HepG2 (cell line): ENCODE results near the gene FBXO4. TPM values are rescaled to one million over a fixed set of nuclear protein-coding genes. Genes with fewer than 3 reads are reported as not detected.

Experiments used
- ATAC-seq: fragments of 200-7000 bp; cut with Tn5 transposase; 3 replicates; pipeline ENCODE4 v1.9.1; 2020; ENCODE audit warnings: mild to moderate bottlenecking, moderate library complexity
- BruUV-seq: library from RNA; stranded (reverse); fragments of 400-500 nt; replicated peaks from 2 replicates; lab custom pipeline; 2021; lab: Mats Ljungman, UMichigan
- CTCF ChIA-PET: fragments of 300-600 bp; formaldehyde crosslinking; extraction: SDS; loops from one replicate; lab custom pipeline; 2021; ENCODE audit warnings: low total read pairs, inconsistent platforms, low intra/inter-chr PET ratio; lab: Yijun Ruan, JAX
- POLR2A ChIA-PET: fragments of 350-600 bp; sonication (Branson Sonifier 250); formaldehyde crosslinking; loops from one replicate; lab custom pipeline; 2020; ENCODE audit warnings: antibody characterized with exemption, inconsistent platforms; lab: Yijun Ruan, JAX
- DNase-seq: peaks from one replicate; pipeline ENCODE4 v3.0.0-alpha.2; 2015; ENCODE audit warnings: low spot score
- FAIRE-seq: peaks from 3 replicates; lab custom pipeline; 2011; peaks lifted over from hg19 to GRCh38; lab: Jason Lieb, UNC
- H2AFZ ChIP-seq: one replicate; pipeline ENCODE4 v1.6.1; 2011; ENCODE audit warnings: low read length, inconsistent platforms
- H3K27ac ChIP-seq: fragments of 300-600 bp; 3 replicates; pipeline ENCODE4 v1.8.0; 2011; ENCODE audit warnings: mixed run types, mild to moderate bottlenecking, mixed read lengths, low read length, inconsistent platforms; ENCODE audit not compliant: insufficient read depth; ENCODE audit errors: extremely low read length
- H3K27me3 ChIP-seq, 2 experiments: fragments of 200-600 bp in 1 of 2; 2 replicates in 1 of 2; 3 replicates in 1 of 2; pipeline versions ENCODE4 v1.6.0 to v1.8.0; 2011; ENCODE audit warnings: low read length in 2 of 2, mild to moderate bottlenecking in 2 of 2, moderate library complexity in 2 of 2, inconsistent platforms in 1 of 2; ENCODE audit not compliant: insufficient read depth in 2 of 2, control insufficient read depth in 1 of 2
- H3K36me3 ChIP-seq, 2 experiments: fragments of 200-600 bp in 1 of 2; replicated peaks in 1 of 2; 2 replicates in 1 of 2; 3 replicates in 1 of 2; pipeline versions ENCODE4 v1.5.1 to v1.8.0; 2011; ENCODE audit warnings: low read length in 2 of 2, inconsistent platforms in 1 of 2; ENCODE audit not compliant: insufficient read depth in 2 of 2, control insufficient read depth in 1 of 2
- H3K4me1 ChIP-seq: 2 replicates; pipeline ENCODE4 v1.5.1; 2012; ENCODE audit warnings: low read length, inconsistent platforms; ENCODE audit not compliant: insufficient read depth
- H3K4me2 ChIP-seq: 2 replicates; pipeline ENCODE4 v1.6.0; 2011; ENCODE audit warnings: low read depth, low read length, inconsistent platforms
- H3K4me3 ChIP-seq, 3 experiments: fragments of 200-600 bp in 1 of 3; sonication (generic), shearing (Covaris generic) in 1 of 3; replicated peaks in 1 of 3; 2 replicates each; pipeline ENCODE4 v1.5.1; 2011 to 2016; ENCODE audit warnings: low read length in 3 of 3, inconsistent platforms in 2 of 3, low read depth in 2 of 3, mild to moderate bottlenecking in 2 of 3, control low read depth in 1 of 3, mixed read lengths in 1 of 3; ENCODE audit not compliant: insufficient read depth in 1 of 3
- H3K79me2 ChIP-seq: one replicate; pipeline ENCODE4 v1.6.1; 2011; ENCODE audit warnings: low read length, inconsistent platforms; ENCODE audit not compliant: insufficient read depth
- H3K9ac ChIP-seq: 2 replicates; pipeline ENCODE4 v1.6.0; 2011; ENCODE audit warnings: mild to moderate bottlenecking, low read depth, low read length, inconsistent platforms; ENCODE audit not compliant: insufficient read depth
- H3K9me3 ChIP-seq: 2 replicates; pipeline ENCODE4 v1.5.1; 2012; ENCODE audit warnings: mild to moderate bottlenecking, low read length
- H4K20me1 ChIP-seq: 2 replicates; pipeline ENCODE4 v1.6.0; 2011; ENCODE audit warnings: inconsistent platforms, mild to moderate bottlenecking, low read length, moderate library complexity; ENCODE audit not compliant: insufficient read depth
- FOXM1 ChIP-seq: sonication (generic); formaldehyde crosslinking; IDR thresholded peaks from 2 replicates; pipeline ENCODE4 v1.5.0; 2020; ENCODE audit warnings: missing genetic modification reagents
- RELA ChIP-seq: sonication (generic); formaldehyde crosslinking; IDR thresholded peaks from 2 replicates; pipeline ENCODE4 v1.4.0; 2020; ENCODE audit warnings: missing genetic modification reagents
- SOX5 ChIP-seq: IDR thresholded peaks from 2 replicates; pipeline ENCODE4 v1.6.1; 2016; ENCODE audit warnings: borderline replicate concordance
- TAF1 ChIP-seq: sonication (generic); formaldehyde crosslinking; IDR thresholded peaks from 2 replicates; pipeline ENCODE4 v1.4.0; 2020; ENCODE audit warnings: missing genetic modification reagents
- ZIK1 ChIP-seq: sonication (generic); formaldehyde crosslinking; IDR thresholded peaks from 2 replicates; pipeline ENCODE4 v1.5.0; 2020; ENCODE audit warnings: mild to moderate bottlenecking, low read depth, missing genetic modification reagents, borderline replicate concordance
- ZKSCAN1 ChIP-seq: fragments of 150-350 bp; IDR thresholded peaks from 2 replicates; pipeline ENCODE4 v1.6.1; 2014; ENCODE audit warnings: low read length
- WGBS: methylation state at CpG from one replicate; pipeline ENCODE4 v1.1.6; 2017; ENCODE audit warnings: low lambda C conversion rate; 5-methylcytosine and 5-hydroxymethylcytosine counted together
- in situ Hi-C: cut with HindIII; loops from 2 replicates; pipeline ENCODE4 v1.10.0; 2017; ENCODE audit warnings: low pct_unique_long_range_greater_than_20kb; ENCODE audit not compliant: extremely low pct_ligation_motif_present
- intact Hi-C: fragments of 100-400 bp; cut with micrococcal nuclease; formaldehyde crosslinking; loops from one replicate; pipeline ENCODE4 v1.10.0; 2022; ENCODE audit not compliant: unreplicated experiment
- polyA plus RNA-seq, 8 experiments: library from polyadenylated mRNA; depleted of rRNA in 3 of 8; stranded (reverse) in 7 of 8; unstranded in 1 of 8; fragments of >200 nt; fragmentation: Illumina TruSeq in 4 of 8; extraction: Trizol in 4 of 8; gene quantifications; 2 replicates each; pipeline versions ENCODE4 v1.2.1 to v1.2.3, GENCODE V29; 2011 to 2016; ENCODE audit warnings: low read depth in 4 of 8, missing spikeins in 1 of 8, mixed read lengths in 1 of 8; ENCODE audit not compliant: insufficient read depth in 1 of 8
- total RNA-seq, 5 experiments: library from RNA; depleted of rRNA; stranded (reverse); fragments of >200 nt; fragmentation: Illumina TruSeq; extraction: Trizol; gene quantifications; 2 replicates each; pipeline ENCODE4 v1.2.3, GENCODE V29; 2016; ENCODE audit warnings: low read depth in 1 of 5
- TF ChIP-seq, protein P1 (sequence below): sonication (generic); formaldehyde crosslinking; IDR thresholded peaks from 2 replicates; pipeline ENCODE4 v1.4.0; 2020; ENCODE audit warnings: missing genetic modification reagents
- TF ChIP-seq, protein P2 (sequence below): sonication (generic); formaldehyde crosslinking; IDR thresholded peaks from 2 replicates; pipeline ENCODE4 v1.5.0; 2020; ENCODE audit warnings: missing genetic modification reagents
- TF ChIP-seq, protein P3 (sequence below): fragments of 450-650 bp; IDR thresholded peaks from 2 replicates; pipeline ENCODE4 v1.6.1; 2017; ENCODE audit warnings: mild to moderate bottlenecking
- TF ChIP-seq, protein P4 (sequence below): sonication (generic); formaldehyde crosslinking; IDR thresholded peaks from 2 replicates; pipeline ENCODE4 v1.8.0; 2023; ENCODE audit warnings: mild to moderate bottlenecking, missing genetic modification reagents
- TF ChIP-seq, protein P5 (sequence below): sonication (generic); formaldehyde crosslinking; conservative IDR thresholded peaks from 2 replicates; pipeline ENCODE4 v1.8.1; 2023; ENCODE audit warnings: missing genetic modification reagents

The FBXO4 gene
- total and polyA plus RNA-seq, 2 of the 13 experiments (the other 11 are each of a cell fraction or from before 2014, with no cell fraction given): 5.2 to 16.4 TPM

DNA sequence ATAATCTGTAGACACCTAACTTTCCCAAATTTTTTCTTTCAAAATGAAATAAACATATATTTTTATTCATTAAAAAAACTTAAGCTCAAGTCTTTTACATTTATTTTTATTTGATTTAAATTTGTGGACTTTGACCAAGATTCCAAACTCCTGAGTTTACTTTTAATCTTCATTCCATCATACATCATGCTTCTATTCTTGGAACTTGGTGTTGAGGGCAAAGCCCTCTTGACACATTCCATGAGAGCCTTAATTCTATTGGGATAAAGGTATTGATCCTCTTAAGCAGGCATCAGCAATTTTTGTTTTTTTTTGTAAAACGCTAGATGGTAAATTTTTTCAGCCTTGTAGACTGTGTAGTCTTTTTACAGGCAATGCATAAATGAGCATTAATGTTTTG is 53.6 kb downstream of the FBXO4 start:
- Histone ChIP-seq H3K36me3 (no peaks in the 10 kb centered on the region), H4K20me1 (no peaks in the 10 kb centered on the region), H3K79me2 (no peaks in the 10 kb centered on the region), H2AFZ (no peak overlapping the region), H3K9ac (no peak overlapping the region), H3K4me1 (no peaks in the 10 kb centered on the region), H3K27ac (no peak overlapping the region), H3K4me2 (no peak overlapping the region), H3K4me3 (no peak overlapping the region), H3K27me3 (no peaks in the 10 kb centered on the region; a peak in 1 of 5 replicates), H3K9me3 (no peaks in the 10 kb centered on the region)
- no peak for FAIRE-seq
- in situ Hi-C loops (no loop called here), intact Hi-C loops (no loop called here)
- no peak for DNase-seq
- ChIA-PET CTCF (no interaction called here), POLR2A (no interaction called here)
- no peak for TF ChIP-seq SOX5 (CRISPR knock-in tag)
- TF ChIP-seq, protein P1, sequence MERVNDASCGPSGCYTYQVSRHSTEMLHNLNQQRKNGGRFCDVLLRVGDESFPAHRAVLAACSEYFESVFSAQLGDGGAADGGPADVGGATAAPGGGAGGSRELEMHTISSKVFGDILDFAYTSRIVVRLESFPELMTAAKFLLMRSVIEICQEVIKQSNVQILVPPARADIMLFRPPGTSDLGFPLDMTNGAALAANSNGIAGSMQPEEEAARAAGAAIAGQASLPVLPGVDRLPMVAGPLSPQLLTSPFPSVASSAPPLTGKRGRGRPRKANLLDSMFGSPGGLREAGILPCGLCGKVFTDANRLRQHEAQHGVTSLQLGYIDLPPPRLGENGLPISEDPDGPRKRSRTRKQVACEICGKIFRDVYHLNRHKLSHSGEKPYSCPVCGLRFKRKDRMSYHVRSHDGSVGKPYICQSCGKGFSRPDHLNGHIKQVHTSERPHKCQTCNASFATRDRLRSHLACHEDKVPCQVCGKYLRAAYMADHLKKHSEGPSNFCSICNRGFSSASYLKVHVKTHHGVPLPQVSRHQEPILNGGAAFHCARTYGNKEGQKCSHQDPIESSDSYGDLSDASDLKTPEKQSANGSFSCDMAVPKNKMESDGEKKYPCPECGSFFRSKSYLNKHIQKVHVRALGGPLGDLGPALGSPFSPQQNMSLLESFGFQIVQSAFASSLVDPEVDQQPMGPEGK (CRISPR knock-in tag): no peak
- WGBS: 75% methylated on average over 1 of the region's 1 CpG
- ATAC-seq: no peak
- BruUV-seq: no TSS peak

DNA sequence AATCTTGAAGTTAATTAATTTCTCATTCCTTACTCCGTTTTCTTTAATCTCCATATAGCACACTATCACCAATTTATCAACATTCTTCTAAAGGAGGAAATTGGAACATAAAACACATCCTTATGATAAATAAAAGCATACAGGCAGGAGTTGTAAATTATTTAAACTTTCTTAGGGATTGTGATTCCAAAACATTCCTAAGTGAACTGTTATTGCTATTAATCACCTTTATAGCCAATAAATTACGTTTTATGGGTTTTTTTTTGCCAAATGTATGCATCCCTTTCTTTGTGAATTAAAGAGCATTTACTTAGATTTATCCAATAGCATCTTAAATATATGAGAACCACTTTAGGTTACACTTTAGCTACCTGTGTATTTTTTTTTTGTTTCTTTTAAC is 55.3 kb downstream of the FBXO4 start:
- Histone ChIP-seq H3K36me3 (no peaks in the 10 kb centered on the region), H3K79me2 (no peaks in the 10 kb centered on the region), H3K27me3 (no peaks in the 10 kb centered on the region; a peak in 1 of 5 replicates), H3K27ac (no peak overlapping the region), H3K4me2 (no peak overlapping the region), H3K9me3 (no peaks in the 10 kb centered on the region), H3K4me3 (no peak overlapping the region), H2AFZ (no peak overlapping the region), H3K4me1 (no peaks in the 10 kb centered on the region), H3K9ac (no peak overlapping the region), H4K20me1 (no peaks in the 10 kb centered on the region)
- FAIRE-seq (no peak), ATAC-seq (no peak), DNase-seq (no peak)
- ChIA-PET CTCF (no interaction called here), POLR2A (no interaction called here)
- no TSS peak for BruUV-seq
- intact Hi-C loops (no loop called here), in situ Hi-C loops (no loop called here)
- 3% methylated on average over 2 of the region's 2 CpGs for WGBS
- TF ChIP-seq, protein P2, sequence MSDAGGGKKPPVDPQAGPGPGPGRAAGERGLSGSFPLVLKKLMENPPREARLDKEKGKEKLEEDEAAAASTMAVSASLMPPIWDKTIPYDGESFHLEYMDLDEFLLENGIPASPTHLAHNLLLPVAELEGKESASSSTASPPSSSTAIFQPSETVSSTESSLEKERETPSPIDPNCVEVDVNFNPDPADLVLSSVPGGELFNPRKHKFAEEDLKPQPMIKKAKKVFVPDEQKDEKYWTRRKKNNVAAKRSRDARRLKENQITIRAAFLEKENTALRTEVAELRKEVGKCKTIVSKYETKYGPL (CRISPR knock-in tag): no peak
- TF ChIP-seq, protein P3, sequence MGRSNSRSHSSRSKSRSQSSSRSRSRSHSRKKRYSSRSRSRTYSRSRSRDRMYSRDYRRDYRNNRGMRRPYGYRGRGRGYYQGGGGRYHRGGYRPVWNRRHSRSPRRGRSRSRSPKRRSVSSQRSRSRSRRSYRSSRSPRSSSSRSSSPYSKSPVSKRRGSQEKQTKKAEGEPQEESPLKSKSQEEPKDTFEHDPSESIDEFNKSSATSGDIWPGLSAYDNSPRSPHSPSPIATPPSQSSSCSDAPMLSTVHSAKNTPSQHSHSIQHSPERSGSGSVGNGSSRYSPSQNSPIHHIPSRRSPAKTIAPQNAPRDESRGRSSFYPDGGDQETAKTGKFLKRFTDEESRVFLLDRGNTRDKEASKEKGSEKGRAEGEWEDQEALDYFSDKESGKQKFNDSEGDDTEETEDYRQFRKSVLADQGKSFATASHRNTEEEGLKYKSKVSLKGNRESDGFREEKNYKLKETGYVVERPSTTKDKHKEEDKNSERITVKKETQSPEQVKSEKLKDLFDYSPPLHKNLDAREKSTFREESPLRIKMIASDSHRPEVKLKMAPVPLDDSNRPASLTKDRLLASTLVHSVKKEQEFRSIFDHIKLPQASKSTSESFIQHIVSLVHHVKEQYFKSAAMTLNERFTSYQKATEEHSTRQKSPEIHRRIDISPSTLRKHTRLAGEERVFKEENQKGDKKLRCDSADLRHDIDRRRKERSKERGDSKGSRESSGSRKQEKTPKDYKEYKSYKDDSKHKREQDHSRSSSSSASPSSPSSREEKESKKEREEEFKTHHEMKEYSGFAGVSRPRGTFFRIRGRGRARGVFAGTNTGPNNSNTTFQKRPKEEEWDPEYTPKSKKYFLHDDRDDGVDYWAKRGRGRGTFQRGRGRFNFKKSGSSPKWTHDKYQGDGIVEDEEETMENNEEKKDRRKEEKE: no peak
- TF ChIP-seq, protein P4, sequence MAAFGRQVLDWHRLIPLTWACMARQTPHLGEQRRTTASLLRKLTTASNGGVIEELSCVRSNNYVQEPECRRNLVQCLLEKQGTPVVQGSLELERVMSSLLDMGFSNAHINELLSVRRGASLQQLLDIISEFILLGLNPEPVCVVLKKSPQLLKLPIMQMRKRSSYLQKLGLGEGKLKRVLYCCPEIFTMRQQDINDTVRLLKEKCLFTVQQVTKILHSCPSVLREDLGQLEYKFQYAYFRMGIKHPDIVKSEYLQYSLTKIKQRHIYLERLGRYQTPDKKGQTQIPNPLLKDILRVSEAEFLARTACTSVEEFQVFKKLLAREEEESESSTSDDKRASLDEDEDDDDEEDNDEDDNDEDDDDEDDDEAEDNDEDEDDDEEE (CRISPR knock-in tag): no peak
- no peak for TF ChIP-seq FOXM1 (CRISPR knock-in tag)
- no peak for TF ChIP-seq ZKSCAN1
- TF ChIP-seq TAF1 (CRISPR knock-in tag): no peak
- no peak for TF ChIP-seq ZIK1 (CRISPR knock-in tag)
- TF ChIP-seq, protein P5, sequence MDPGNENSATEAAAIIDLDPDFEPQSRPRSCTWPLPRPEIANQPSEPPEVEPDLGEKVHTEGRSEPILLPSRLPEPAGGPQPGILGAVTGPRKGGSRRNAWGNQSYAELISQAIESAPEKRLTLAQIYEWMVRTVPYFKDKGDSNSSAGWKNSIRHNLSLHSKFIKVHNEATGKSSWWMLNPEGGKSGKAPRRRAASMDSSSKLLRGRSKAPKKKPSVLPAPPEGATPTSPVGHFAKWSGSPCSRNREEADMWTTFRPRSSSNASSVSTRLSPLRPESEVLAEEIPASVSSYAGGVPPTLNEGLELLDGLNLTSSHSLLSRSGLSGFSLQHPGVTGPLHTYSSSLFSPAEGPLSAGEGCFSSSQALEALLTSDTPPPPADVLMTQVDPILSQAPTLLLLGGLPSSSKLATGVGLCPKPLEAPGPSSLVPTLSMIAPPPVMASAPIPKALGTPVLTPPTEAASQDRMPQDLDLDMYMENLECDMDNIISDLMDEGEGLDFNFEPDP (CRISPR knock-in tag): no peak
- no peak for TF ChIP-seq RELA (CRISPR knock-in tag)
